Ascending aorta (tissue), 2 donors: Measurements from ENCODE around the gene SUZ12. TPM values are rescaled to one million over a fixed set of nuclear protein-coding genes. Genes with fewer than 3 reads are reported as not detected.
A peak's percentile ranks its signal among the peaks of the same experiment; 100 is the strongest.
"Not testable (repeated sequence)": the region's sequence is repeated elsewhere in the genome, so short reads cannot be mapped to it uniquely, and the experiment has no call there.

Experiments
- DNase-seq, 2 donors: peaks; one replicate each; pipeline ENCODE4 v3.0.0-alpha.2; 2019; ENCODE audit warnings: low spot score in 2 of 2
- H3K27ac ChIP-seq, 2 donors: fragments of 200-600 bp; sonication (generic); one replicate each; pipeline ENCODE4 v1.5.1; 2016 to 2017; ENCODE audit warnings: mild to moderate bottlenecking in 1 of 2
- H3K27me3 ChIP-seq: fragments of 200-600 bp; sonication (generic); one replicate; pipeline ENCODE4 v1.5.1; 2017
- H3K36me3 ChIP-seq, 2 donors: fragments of 200-600 bp; sonication (generic); one replicate each; pipeline ENCODE4 v1.5.1; 2016
- H3K4me1 ChIP-seq, 2 donors: fragments of 200-600 bp; sonication (generic); one replicate each; pipeline ENCODE4 v1.5.1; 2016 to 2017; ENCODE audit warnings: mild to moderate bottlenecking in 1 of 2
- H3K4me3 ChIP-seq, 2 donors: fragments of 200-600 bp; sonication (generic); one replicate each; pipeline ENCODE4 v1.5.1; 2016 to 2017; ENCODE audit warnings: mild to moderate bottlenecking in 1 of 2
- H3K9me3 ChIP-seq, 2 donors: fragments of 200-600 bp; sonication (generic); one replicate each; pipeline ENCODE4 v1.5.1; 2016
- CTCF ChIP-seq, 3 experiments: fragments of 200-600 bp in 2 of 3; fragments of 450-650 bp in 1 of 3; sonication (generic) in 2 of 3; IDR thresholded peaks; one replicate each; pipeline ENCODE4 v1.5.1; 2016 to 2019; ENCODE audit warnings: antibody characterized with exemption in 3 of 3, mild to moderate bottlenecking in 1 of 3, moderate library complexity in 1 of 3
- intact Hi-C: fragments of 100-400 bp; cut with DNase I; formaldehyde crosslinking; loops from one replicate; pipeline ENCODE4 v1.15.1; 2023
- total RNA-seq: library from RNA; depleted of rRNA; stranded (reverse); fragments of >200 nt; gene quantifications from one replicate; pipeline ENCODE4 v1.1.0, GENCODE V29; 2016

SUZ12 gene
- total RNA-seq = 6.5 TPM

- H3K36me3 ChIP-seq, intact Hi-C loops, H3K27me3 ChIP-seq, H3K9me3 ChIP-seq: not testable (repeated sequence)
- DNase-seq = peak; percentile 49 to 88
- H3K27ac ChIP-seq = peak within 1 kb of the TSS; percentile 75 to 87
- H3K4me1 ChIP-seq = peaks cover 0 to 12% of the 10 kb centered on the region in 2 donors
- peak within 1 kb of the TSS; percentile 83 to 92 for H3K4me3 ChIP-seq
These were observed at the start of gene SUZ12 for GRCh38 chr17:31936615-31937609. Gene SUZ12, plus strand, starts transcription at chr17:31937007. Its CDS starts 240 bp downstream, at chr17:31937247.

DNA sequence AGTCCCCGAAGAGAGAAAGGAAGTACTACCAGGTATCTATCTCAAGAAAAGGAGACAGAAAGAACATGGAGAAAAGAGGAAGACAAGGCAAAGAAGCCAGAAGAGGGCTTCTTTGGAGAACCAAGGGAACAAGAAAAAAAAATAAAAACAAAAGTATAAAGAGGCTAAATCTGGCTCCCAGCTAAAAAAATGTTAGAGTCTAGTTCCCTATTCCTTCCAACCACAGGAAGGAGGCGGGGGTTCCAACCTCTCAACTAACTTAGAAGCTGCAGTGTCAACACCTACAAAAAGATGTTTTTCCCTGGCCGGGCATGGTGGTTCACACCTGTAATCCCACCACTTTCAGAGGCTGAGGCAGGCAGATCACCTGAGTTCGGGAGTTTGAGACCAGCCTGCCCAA, 48.7 kb upstream of the SUZ12 start:
- Histone ChIP-seq H3K4me3 (no peak overlapping the region), H3K9me3 (no peaks in the 10 kb centered on the region), H3K4me1 (no peaks in the 10 kb centered on the region), H3K27ac (no peak overlapping the region), H3K36me3 (peaks cover 83 to 93% of the 10 kb centered on the region in 2 donors), H3K27me3 (no peaks in the 10 kb centered on the region)
- no peak for TF ChIP-seq CTCF (IDR thresholded peaks at IDR 0.05)
- intact Hi-C loops = no loop called here
- no peak for DNase-seq

GRCh38 chr17:31900877-31901276, 35.9 kb upstream of the SUZ12 start:
- H3K27me3 ChIP-seq = no peaks in the 10 kb centered on the region
- H3K4me3 ChIP-seq = peak overlapping the region; percentile 73 to 90
- peak overlapping the region; percentile 56 to 72 for H3K27ac ChIP-seq
- no peaks in the 10 kb centered on the region for H3K9me3 ChIP-seq
- H3K4me1 ChIP-seq = peaks cover 4 to 9% of the 10 kb centered on the region in 2 donors
- H3K36me3 ChIP-seq = peaks cover 17 to 32% of the 10 kb centered on the region in 2 donors
- DNase-seq = no peak
- intact Hi-C loops = loop anchor here (1.0 to 2.0 kb wide), 4 partner anchors 42 to 464 kb away; partner anchors contain the start of gene COPRS
- TF ChIP-seq CTCF (IDR thresholded peaks at IDR 0.05) = no peak

- intact Hi-C loops = no loop called here
- no peak for TF ChIP-seq CTCF (IDR thresholded peaks at IDR 0.05)
These were observed 34.1 kb upstream of the SUZ12 start for GRCh38 chr17:31902693-31903092.

DNA sequence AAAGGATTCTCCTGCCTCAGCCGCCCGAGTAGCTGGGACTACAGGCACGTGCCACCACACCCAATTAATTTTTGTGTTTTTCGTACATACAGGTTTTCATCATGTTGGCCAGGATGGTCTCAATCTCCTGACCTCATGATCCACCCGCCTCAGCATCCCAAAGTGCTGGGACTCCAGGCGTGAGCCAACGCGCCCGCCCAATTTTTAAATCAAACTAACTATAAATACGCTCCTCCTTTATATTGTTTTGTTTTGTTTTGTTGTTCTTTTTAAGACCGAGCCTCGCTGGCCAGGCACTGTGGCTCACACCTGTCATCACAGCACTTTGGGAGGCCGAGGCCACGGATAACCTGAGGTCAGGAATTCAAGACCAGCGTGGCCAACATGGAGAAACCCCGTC, 33.4 kb upstream of the SUZ12 start:
- no peak for DNase-seq

More at GRCh38 chr17:31902693-31903092, 34.1 kb upstream of the SUZ12 start:
- Histone ChIP-seq H3K27me3 (no peaks in the 10 kb centered on the region), H3K36me3 (peaks cover 9 to 16% of the 10 kb centered on the region in 2 donors), H3K9me3 (no peaks in the 10 kb centered on the region), H3K4me3 (no peak overlapping the region), H3K27ac (no peak overlapping the region), H3K4me1 (peaks cover 4 to 12% of the 10 kb centered on the region in 2 donors)
- no peak for DNase-seq

More for the DNA sequence above, 33.4 kb upstream of the SUZ12 start:
- intact Hi-C loops = no loop called here
- H3K9me3 ChIP-seq = no peaks in the 10 kb centered on the region
- no peak overlapping the region for H3K4me3 ChIP-seq
- H3K27me3 ChIP-seq = no peaks in the 10 kb centered on the region
- H3K36me3 ChIP-seq = peaks cover 9% of the 10 kb centered on the region in 2 donors
- H3K27ac ChIP-seq = no peak overlapping the region
- no peak for TF ChIP-seq CTCF (IDR thresholded peaks at IDR 0.05)
- peaks cover 4 to 19% of the 10 kb centered on the region in 2 donors for H3K4me1 ChIP-seq
